HepG2 (cell line): Measurements from ENCODE around the gene PIK3CD. TPM values are rescaled to one million over a fixed set of nuclear protein-coding genes. Genes with fewer than 3 reads are reported as not detected.
"Not testable (repeated sequence)": the region's sequence is repeated elsewhere in the genome, so short reads cannot be mapped to it uniquely, and the experiment has no call there.

Experiments used
- ATAC-seq: fragments of 200-7000 bp; cut with Tn5 transposase; 3 replicates; pipeline ENCODE4 v1.9.1; 2020; ENCODE audit warnings: mild to moderate bottlenecking, moderate library complexity
- BruUV-seq: library from RNA; stranded (reverse); fragments of 400-500 nt; replicated peaks from 2 replicates; lab custom pipeline; 2021; lab: Mats Ljungman, UMichigan
- CTCF ChIA-PET: fragments of 300-600 bp; formaldehyde crosslinking; extraction: SDS; loops from one replicate; lab custom pipeline; 2021; ENCODE audit warnings: low total read pairs, inconsistent platforms, low intra/inter-chr PET ratio; lab: Yijun Ruan, JAX
- POLR2A ChIA-PET: fragments of 350-600 bp; sonication (Branson Sonifier 250); formaldehyde crosslinking; loops from one replicate; lab custom pipeline; 2020; ENCODE audit warnings: antibody characterized with exemption, inconsistent platforms; lab: Yijun Ruan, JAX
- DNase-seq: peaks from one replicate; pipeline ENCODE4 v3.0.0-alpha.2; 2015; ENCODE audit warnings: low spot score
- FAIRE-seq: peaks from 3 replicates; lab custom pipeline; 2011; peaks lifted over from hg19 to GRCh38; lab: Jason Lieb, UNC
- H2AFZ ChIP-seq: one replicate; pipeline ENCODE4 v1.6.1; 2011; ENCODE audit warnings: low read length, inconsistent platforms
- H3K27ac ChIP-seq: fragments of 300-600 bp; 3 replicates; pipeline ENCODE4 v1.8.0; 2011; ENCODE audit warnings: mixed run types, mild to moderate bottlenecking, mixed read lengths, low read length, inconsistent platforms; ENCODE audit not compliant: insufficient read depth; ENCODE audit errors: extremely low read length
- H3K27me3 ChIP-seq, 2 experiments: fragments of 200-600 bp in 1 of 2; 2 replicates in 1 of 2; 3 replicates in 1 of 2; pipeline versions ENCODE4 v1.6.0 to v1.8.0; 2011; ENCODE audit warnings: low read length in 2 of 2, mild to moderate bottlenecking in 2 of 2, moderate library complexity in 2 of 2, inconsistent platforms in 1 of 2; ENCODE audit not compliant: insufficient read depth in 2 of 2, control insufficient read depth in 1 of 2
- H3K36me3 ChIP-seq, 2 experiments: fragments of 200-600 bp in 1 of 2; replicated peaks in 1 of 2; 2 replicates in 1 of 2; 3 replicates in 1 of 2; pipeline versions ENCODE4 v1.5.1 to v1.8.0; 2011; ENCODE audit warnings: low read length in 2 of 2, inconsistent platforms in 1 of 2; ENCODE audit not compliant: insufficient read depth in 2 of 2, control insufficient read depth in 1 of 2
- H3K4me1 ChIP-seq: 2 replicates; pipeline ENCODE4 v1.5.1; 2012; ENCODE audit warnings: low read length, inconsistent platforms; ENCODE audit not compliant: insufficient read depth
- H3K4me2 ChIP-seq: 2 replicates; pipeline ENCODE4 v1.6.0; 2011; ENCODE audit warnings: low read depth, low read length, inconsistent platforms
- H3K4me3 ChIP-seq, 3 experiments: fragments of 200-600 bp in 1 of 3; sonication (generic), shearing (Covaris generic) in 1 of 3; replicated peaks in 1 of 3; 2 replicates each; pipeline ENCODE4 v1.5.1; 2011 to 2016; ENCODE audit warnings: low read length in 3 of 3, inconsistent platforms in 2 of 3, low read depth in 2 of 3, mild to moderate bottlenecking in 2 of 3, control low read depth in 1 of 3, mixed read lengths in 1 of 3; ENCODE audit not compliant: insufficient read depth in 1 of 3
- H3K79me2 ChIP-seq: one replicate; pipeline ENCODE4 v1.6.1; 2011; ENCODE audit warnings: low read length, inconsistent platforms; ENCODE audit not compliant: insufficient read depth
- H3K9ac ChIP-seq: 2 replicates; pipeline ENCODE4 v1.6.0; 2011; ENCODE audit warnings: mild to moderate bottlenecking, low read depth, low read length, inconsistent platforms; ENCODE audit not compliant: insufficient read depth
- H3K9me3 ChIP-seq: 2 replicates; pipeline ENCODE4 v1.5.1; 2012; ENCODE audit warnings: mild to moderate bottlenecking, low read length
- H4K20me1 ChIP-seq: 2 replicates; pipeline ENCODE4 v1.6.0; 2011; ENCODE audit warnings: inconsistent platforms, mild to moderate bottlenecking, low read length, moderate library complexity; ENCODE audit not compliant: insufficient read depth
- ZNF460 ChIP-seq: sonication (generic); formaldehyde crosslinking; IDR thresholded peaks from 2 replicates; pipeline ENCODE4 v1.5.1; 2020; ENCODE audit warnings: missing genetic modification reagents, mild to moderate bottlenecking, borderline replicate concordance
- ZNF644 ChIP-seq: IDR thresholded peaks from 2 replicates; pipeline ENCODE4 v1.6.1; 2016; ENCODE audit warnings: low read depth
- ZNF687 ChIP-seq: sonication (generic); formaldehyde crosslinking; IDR thresholded peaks from 2 replicates; pipeline ENCODE4 v1.5.1; 2020; ENCODE audit warnings: mild to moderate bottlenecking, missing genetic modification reagents, moderate library complexity
- WGBS: methylation state at CpG from one replicate; pipeline ENCODE4 v1.1.6; 2017; ENCODE audit warnings: low lambda C conversion rate; 5-methylcytosine and 5-hydroxymethylcytosine counted together
- in situ Hi-C: cut with HindIII; loops from 2 replicates; pipeline ENCODE4 v1.10.0; 2017; ENCODE audit warnings: low pct_unique_long_range_greater_than_20kb; ENCODE audit not compliant: extremely low pct_ligation_motif_present
- intact Hi-C: fragments of 100-400 bp; cut with micrococcal nuclease; formaldehyde crosslinking; loops from one replicate; pipeline ENCODE4 v1.10.0; 2022; ENCODE audit not compliant: unreplicated experiment
- polyA plus RNA-seq, 8 experiments: library from polyadenylated mRNA; depleted of rRNA in 3 of 8; stranded (reverse) in 7 of 8; unstranded in 1 of 8; fragments of >200 nt; fragmentation: Illumina TruSeq in 4 of 8; extraction: Trizol in 4 of 8; gene quantifications; 2 replicates each; pipeline versions ENCODE4 v1.2.1 to v1.2.3, GENCODE V29; 2011 to 2016; ENCODE audit warnings: low read depth in 4 of 8, missing spikeins in 1 of 8, mixed read lengths in 1 of 8; ENCODE audit not compliant: insufficient read depth in 1 of 8
- total RNA-seq, 5 experiments: library from RNA; depleted of rRNA; stranded (reverse); fragments of >200 nt; fragmentation: Illumina TruSeq; extraction: Trizol; gene quantifications; 2 replicates each; pipeline ENCODE4 v1.2.3, GENCODE V29; 2016; ENCODE audit warnings: low read depth in 1 of 5
- TF ChIP-seq, protein P1 (sequence below): sonication (generic); formaldehyde crosslinking; IDR thresholded peaks from 2 replicates; pipeline ENCODE4 v1.4.0; 2020; ENCODE audit warnings: missing genetic modification reagents
- TF ChIP-seq, protein P2 (sequence below): sonication (generic); formaldehyde crosslinking; IDR thresholded peaks from 2 replicates; pipeline ENCODE4 v1.4.0; 2020; ENCODE audit warnings: missing genetic modification reagents, borderline replicate concordance
- TF ChIP-seq, protein P3 (sequence below): sonication (generic); formaldehyde crosslinking; IDR thresholded peaks from 2 replicates; pipeline ENCODE4 v1.8.0; 2022; ENCODE audit warnings: mild to moderate bottlenecking, missing genetic modification reagents, moderate library complexity

PIK3CD gene
- total and polyA plus RNA-seq, 2 of the 13 experiments (the other 11 are each of a cell fraction or from before 2014, with no cell fraction given): 7.1 to 10.0 TPM

DNA sequence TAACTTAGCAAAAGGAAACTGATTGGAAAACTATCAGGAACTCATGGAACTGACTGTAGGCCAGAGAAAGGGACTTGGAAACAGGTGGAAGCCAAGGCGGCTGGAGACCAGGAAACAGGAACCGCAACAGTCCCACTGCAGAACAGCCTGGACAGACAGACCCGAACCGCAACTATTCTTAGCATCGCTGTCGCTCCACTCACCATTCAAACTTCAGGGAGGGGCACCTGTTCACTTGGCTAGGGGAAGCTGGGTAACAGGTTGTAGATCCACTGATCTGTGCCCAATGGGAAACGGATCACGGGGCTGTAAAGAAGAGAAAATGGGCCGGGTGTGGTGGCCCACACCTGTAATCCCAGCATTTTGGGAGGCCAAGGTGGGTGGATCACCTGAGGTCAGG is 110.3 kb downstream of the PIK3CD start (continued):
- TF ChIP-seq ZNF687: no peak
- no peak for TF ChIP-seq ZNF644 (CRISPR knock-in tag)
- TF ChIP-seq, protein P1, sequence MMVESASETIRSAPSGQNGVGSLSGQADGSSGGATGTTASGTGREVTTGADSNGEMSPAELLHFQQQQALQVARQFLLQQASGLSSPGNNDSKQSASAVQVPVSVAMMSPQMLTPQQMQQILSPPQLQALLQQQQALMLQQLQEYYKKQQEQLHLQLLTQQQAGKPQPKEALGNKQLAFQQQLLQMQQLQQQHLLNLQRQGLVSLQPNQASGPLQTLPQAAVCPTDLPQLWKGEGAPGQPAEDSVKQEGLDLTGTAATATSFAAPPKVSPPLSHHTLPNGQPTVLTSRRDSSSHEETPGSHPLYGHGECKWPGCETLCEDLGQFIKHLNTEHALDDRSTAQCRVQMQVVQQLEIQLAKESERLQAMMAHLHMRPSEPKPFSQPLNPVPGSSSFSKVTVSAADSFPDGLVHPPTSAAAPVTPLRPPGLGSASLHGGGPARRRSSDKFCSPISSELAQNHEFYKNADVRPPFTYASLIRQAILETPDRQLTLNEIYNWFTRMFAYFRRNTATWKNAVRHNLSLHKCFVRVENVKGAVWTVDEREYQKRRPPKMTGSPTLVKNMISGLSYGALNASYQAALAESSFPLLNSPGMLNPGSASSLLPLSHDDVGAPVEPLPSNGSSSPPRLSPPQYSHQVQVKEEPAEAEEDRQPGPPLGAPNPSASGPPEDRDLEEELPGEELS (CRISPR knock-in tag): no peak
- no peak for TF ChIP-seq ZNF460 (CRISPR knock-in tag)
- TF ChIP-seq, protein P2, sequence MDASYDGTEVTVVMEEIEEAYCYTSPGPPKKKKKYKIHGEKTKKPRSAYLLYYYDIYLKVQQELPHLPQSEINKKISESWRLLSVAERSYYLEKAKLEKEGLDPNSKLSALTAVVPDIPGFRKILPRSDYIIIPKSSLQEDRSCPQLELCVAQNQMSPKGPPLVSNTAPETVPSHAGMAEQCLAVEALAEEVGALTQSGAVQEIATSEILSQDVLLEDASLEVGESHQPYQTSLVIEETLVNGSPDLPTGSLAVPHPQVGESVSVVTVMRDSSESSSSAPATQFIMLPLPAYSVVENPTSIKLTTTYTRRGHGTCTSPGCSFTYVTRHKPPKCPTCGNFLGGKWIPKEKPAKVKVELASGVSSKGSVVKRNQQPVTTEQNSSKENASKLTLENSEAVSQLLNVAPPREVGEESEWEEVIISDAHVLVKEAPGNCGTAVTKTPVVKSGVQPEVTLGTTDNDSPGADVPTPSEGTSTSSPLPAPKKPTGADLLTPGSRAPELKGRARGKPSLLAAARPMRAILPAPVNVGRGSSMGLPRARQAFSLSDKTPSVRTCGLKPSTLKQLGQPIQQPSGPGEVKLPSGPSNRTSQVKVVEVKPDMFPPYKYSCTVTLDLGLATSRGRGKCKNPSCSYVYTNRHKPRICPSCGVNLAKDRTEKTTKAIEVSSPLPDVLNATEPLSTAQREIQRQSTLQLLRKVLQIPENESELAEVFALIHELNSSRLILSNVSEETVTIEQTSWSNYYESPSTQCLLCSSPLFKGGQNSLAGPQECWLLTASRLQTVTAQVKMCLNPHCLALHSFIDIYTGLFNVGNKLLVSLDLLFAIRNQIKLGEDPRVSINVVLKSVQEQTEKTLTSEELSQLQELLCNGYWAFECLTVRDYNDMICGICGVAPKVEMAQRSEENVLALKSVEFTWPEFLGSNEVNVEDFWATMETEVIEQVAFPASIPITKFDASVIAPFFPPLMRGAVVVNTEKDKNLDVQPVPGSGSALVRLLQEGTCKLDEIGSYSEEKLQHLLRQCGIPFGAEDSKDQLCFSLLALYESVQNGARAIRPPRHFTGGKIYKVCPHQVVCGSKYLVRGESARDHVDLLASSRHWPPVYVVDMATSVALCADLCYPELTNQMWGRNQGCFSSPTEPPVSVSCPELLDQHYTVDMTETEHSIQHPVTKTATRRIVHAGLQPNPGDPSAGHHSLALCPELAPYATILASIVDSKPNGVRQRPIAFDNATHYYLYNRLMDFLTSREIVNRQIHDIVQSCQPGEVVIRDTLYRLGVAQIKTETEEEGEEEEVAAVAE (CRISPR knock-in tag): no peak
- TF ChIP-seq, protein P3, sequence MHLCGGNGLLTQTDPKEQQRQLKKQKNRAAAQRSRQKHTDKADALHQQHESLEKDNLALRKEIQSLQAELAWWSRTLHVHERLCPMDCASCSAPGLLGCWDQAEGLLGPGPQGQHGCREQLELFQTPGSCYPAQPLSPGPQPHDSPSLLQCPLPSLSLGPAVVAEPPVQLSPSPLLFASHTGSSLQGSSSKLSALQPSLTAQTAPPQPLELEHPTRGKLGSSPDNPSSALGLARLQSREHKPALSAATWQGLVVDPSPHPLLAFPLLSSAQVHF (CRISPR knock-in tag): no peak
- TF ChIP-seq, all 625 proteins: peak for 0

DNA sequence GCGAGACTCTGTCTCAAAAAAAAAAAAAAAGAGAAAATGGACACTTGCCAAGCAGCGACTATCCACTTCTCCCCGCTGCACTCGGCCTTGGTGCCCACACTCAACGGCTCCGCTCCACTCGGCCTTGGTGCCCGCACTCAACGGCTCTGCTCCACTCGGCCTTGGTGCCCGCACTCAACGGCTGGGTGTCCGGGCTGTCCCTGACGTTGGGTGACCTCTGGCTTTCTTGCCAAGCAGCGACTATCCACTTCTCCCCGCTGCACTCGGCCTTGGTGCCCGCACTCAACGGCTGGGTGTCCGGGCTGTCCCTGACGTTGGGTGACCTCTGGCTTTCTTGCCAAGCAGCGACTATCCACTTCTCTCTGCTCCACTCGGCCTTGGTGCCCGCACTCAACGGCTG is 110.9 kb downstream of the PIK3CD start:
- 95% methylated on average over 25 of the region's 25 CpGs for WGBS
- DNase-seq: not testable (repeated sequence)

More for the DNA sequence above, 110.9 kb downstream of the PIK3CD start:
- H3K4me1 ChIP-seq: peaks cover 24% of the 10 kb centered on the region
- H3K79me2 ChIP-seq, ATAC-seq, FAIRE-seq, BruUV-seq, H3K27ac ChIP-seq, H3K9ac ChIP-seq, H3K9me3 ChIP-seq, H3K36me3 ChIP-seq, in situ Hi-C loops, H3K27me3 ChIP-seq, CTCF ChIA-PET, H3K4me2 ChIP-seq, H3K4me3 ChIP-seq, POLR2A ChIA-PET, intact Hi-C loops, H2AFZ ChIP-seq, H4K20me1 ChIP-seq: not testable (repeated sequence)
